H9 (cell line): Measurements from ENCODE around the gene NFATC2IP. TPM values are rescaled to one million over a fixed set of nuclear protein-coding genes. Genes with fewer than 3 reads are reported as not detected.

Source experiments
- DNase-seq: peaks from one replicate; pipeline ENCODE4 v3.0.0-alpha.2; 2017
- H2AFZ ChIP-seq: one replicate; pipeline ENCODE4 v1.6.1; 2013; ENCODE audit warnings: mild to moderate bottlenecking, low read length, control low read depth, moderate library complexity
- H2AK5ac ChIP-seq: 2 replicates; pipeline ENCODE4 v1.6.1; 2013; ENCODE audit warnings: low read length, control low read depth, mixed read lengths; ENCODE audit not compliant: insufficient read length
- H2BK120ac ChIP-seq: one replicate; pipeline ENCODE4 v1.6.1; 2013; ENCODE audit warnings: low read depth, mild to moderate bottlenecking, low read length, control low read depth, inconsistent platforms; ENCODE audit not compliant: poor library complexity, severe bottlenecking
- H2BK12ac ChIP-seq: 2 replicates; pipeline ENCODE4 v1.6.1; 2013; ENCODE audit warnings: low read length, control low read depth, mixed read lengths, low read depth; ENCODE audit not compliant: insufficient read length
- H2BK15ac ChIP-seq: 2 replicates; pipeline ENCODE4 v1.6.1; 2013; ENCODE audit warnings: low read depth, low read length, control low read depth
- H2BK20ac ChIP-seq: one replicate; pipeline ENCODE4 v1.6.1; 2013; ENCODE audit warnings: low read depth, mild to moderate bottlenecking, low read length, control low read depth, inconsistent platforms; ENCODE audit not compliant: poor library complexity, severe bottlenecking
- H2BK5ac ChIP-seq: 2 replicates; pipeline ENCODE4 v1.6.1; 2013; ENCODE audit warnings: low read length, control low read depth, mixed read lengths; ENCODE audit not compliant: insufficient read length
- H3K14ac ChIP-seq: 2 replicates; pipeline ENCODE4 v1.6.1; 2013; ENCODE audit warnings: low read length, control low read depth; ENCODE audit not compliant: insufficient read depth
- H3K18ac ChIP-seq: 2 replicates; pipeline ENCODE4 v1.6.1; 2013; ENCODE audit warnings: low read depth, mild to moderate bottlenecking, mixed read lengths, low read length, control low read depth; ENCODE audit not compliant: insufficient read length
- H3K23ac ChIP-seq: 2 replicates; pipeline ENCODE4 v1.6.1; 2013; ENCODE audit warnings: low read length, control low read depth, mixed read lengths, low read depth; ENCODE audit not compliant: insufficient read length
- H3K23me2 ChIP-seq: 2 replicates; pipeline ENCODE4 v1.6.1; 2013; ENCODE audit warnings: low read depth, mild to moderate bottlenecking, mixed read lengths, low read length, control low read depth; ENCODE audit not compliant: insufficient read length, poor library complexity, severe bottlenecking
- H3K27ac ChIP-seq: 2 replicates; pipeline ENCODE4 v1.5.1; 2013; ENCODE audit warnings: low read length, control low read depth, mixed read lengths, low read depth; ENCODE audit not compliant: insufficient read length
- H3K27me3 ChIP-seq: 2 replicates; pipeline ENCODE4 v1.6.1; 2013; ENCODE audit warnings: low read length, control low read depth, inconsistent platforms; ENCODE audit not compliant: insufficient read depth
- H3K4ac ChIP-seq: 2 replicates; pipeline ENCODE4 v1.6.1; 2013; ENCODE audit warnings: low read depth, mild to moderate bottlenecking, control low read depth, inconsistent platforms, low read length, moderate library complexity
- H3K4me1 ChIP-seq: 2 replicates; pipeline ENCODE4 v1.6.1; 2013; ENCODE audit warnings: low read length, control low read depth, inconsistent platforms; ENCODE audit not compliant: insufficient read depth
- H3K4me2 ChIP-seq: 2 replicates; pipeline ENCODE4 v1.6.1; 2013; ENCODE audit warnings: low read length, control low read depth, mixed read lengths; ENCODE audit not compliant: insufficient read length, insufficient read depth
- H3K56ac ChIP-seq: 2 replicates; pipeline ENCODE4 v1.6.1; 2013; ENCODE audit warnings: low read depth, mild to moderate bottlenecking, mixed read lengths, low read length, control low read depth; ENCODE audit not compliant: insufficient read length
- H3K79me1 ChIP-seq: 2 replicates; pipeline ENCODE4 v1.6.1; 2013; ENCODE audit warnings: low read depth, mild to moderate bottlenecking, moderate library complexity, low read length, control low read depth, inconsistent platforms; ENCODE audit not compliant: insufficient read depth, poor library complexity, severe bottlenecking
- H3K79me2 ChIP-seq: 2 replicates; pipeline ENCODE4 v1.6.1; 2013; ENCODE audit warnings: low read length, control low read depth, inconsistent platforms; ENCODE audit not compliant: insufficient read depth
- H3K9ac ChIP-seq: 2 replicates; pipeline ENCODE4 v1.6.1; 2013; ENCODE audit warnings: low read length, control low read depth, mixed read lengths; ENCODE audit not compliant: insufficient read length; ENCODE audit errors: extremely low read depth
- H3K9me3 ChIP-seq: one replicate; pipeline ENCODE4 v1.6.1; 2013; ENCODE audit warnings: low read depth, low read length, inconsistent platforms; ENCODE audit not compliant: control insufficient read depth
- H3T11ph ChIP-seq: one replicate; pipeline ENCODE4 v1.6.1; 2013; ENCODE audit warnings: mild to moderate bottlenecking, low read length, control low read depth, inconsistent platforms
- H4K20me1 ChIP-seq: one replicate; pipeline ENCODE4 v1.6.1; 2013; ENCODE audit not compliant: control insufficient read depth, insufficient read length, insufficient read depth
- H4K5ac ChIP-seq: 2 replicates; pipeline ENCODE4 v1.6.1; 2013; ENCODE audit warnings: low read depth, mild to moderate bottlenecking, mixed read lengths, low read length, control low read depth; ENCODE audit not compliant: insufficient read length
- H4K8ac ChIP-seq: replicated peaks from 2 replicates; pipeline ENCODE4 v1.6.1; 2013; ENCODE audit warnings: low read length, control low read depth, mixed read lengths, low read depth; ENCODE audit not compliant: insufficient read length
- H4K91ac ChIP-seq: 2 replicates; pipeline ENCODE4 v1.6.1; 2013; ENCODE audit warnings: low read depth, mild to moderate bottlenecking, moderate library complexity, mixed read lengths, low read length, control low read depth; ENCODE audit not compliant: insufficient read length
- H3K27ac Mint-ChIP-seq, 3 experiments: 2 replicates in 2 of 3; 3 replicates in 1 of 3; pipeline ENCODE4 v1.8.0; 2020 to 2021; ENCODE audit warnings: mixed read lengths in 3 of 3, mild to moderate bottlenecking in 1 of 3, moderate library complexity in 1 of 3
- H3K27me3 Mint-ChIP-seq: 2 replicates; pipeline ENCODE4 v1.8.0; 2021; ENCODE audit warnings: low read depth, mild to moderate bottlenecking, moderate library complexity, mixed read lengths
- H3K36me3 Mint-ChIP-seq, 3 experiments: 2 replicates in 2 of 3; 3 replicates in 1 of 3; pipeline ENCODE4 v1.8.0; 2020 to 2021; ENCODE audit warnings: low read depth in 3 of 3, mixed read lengths in 3 of 3; ENCODE audit not compliant: insufficient read depth in 1 of 3
- H3K4me1 Mint-ChIP-seq, 2 experiments: 2 replicates each; pipeline ENCODE4 v1.8.0; 2020; ENCODE audit warnings: mixed read lengths in 2 of 2
- H3K4me3 Mint-ChIP-seq, 2 experiments: 2 replicates in 1 of 2; 3 replicates in 1 of 2; pipeline ENCODE4 v1.8.0; 2020 to 2021; ENCODE audit warnings: mild to moderate bottlenecking in 2 of 2, mixed read lengths in 2 of 2, moderate library complexity in 1 of 2
- H3K9me3 Mint-ChIP-seq, 2 experiments: 2 replicates in 1 of 2; 3 replicates in 1 of 2; pipeline ENCODE4 v1.8.0; 2020; ENCODE audit warnings: mild to moderate bottlenecking in 2 of 2, mixed read lengths in 2 of 2, moderate library complexity in 1 of 2
- CTCF ChIP-seq: fragments of 200-600 bp; sonication (generic); conservative IDR thresholded peaks from 3 replicates; pipeline ENCODE4 v1.8.0; 2021; ENCODE audit warnings: antibody characterized with exemption, mild to moderate bottlenecking
- WGBS: extraction: QIAGEN DNeasy Blood & Tissue Kit; methylation state at CpG from one replicate; pipeline ENCODE4 v1.1.7; 2013; ENCODE audit warnings: missing lambda C conversion rate, low lambda C conversion rate, mixed read lengths; ENCODE audit not compliant: insufficient read length; ENCODE audit errors: extremely low coverage; 5-methylcytosine and 5-hydroxymethylcytosine counted together
- total RNA-seq: library from RNA; stranded (reverse); gene quantifications from 2 replicates; pipeline ENCODE4 v1.2.1, GENCODE V29; 2021

Gene NFATC2IP
- total RNA-seq, 1 experiment from 2014 or later: 73.8 TPM

DNA sequence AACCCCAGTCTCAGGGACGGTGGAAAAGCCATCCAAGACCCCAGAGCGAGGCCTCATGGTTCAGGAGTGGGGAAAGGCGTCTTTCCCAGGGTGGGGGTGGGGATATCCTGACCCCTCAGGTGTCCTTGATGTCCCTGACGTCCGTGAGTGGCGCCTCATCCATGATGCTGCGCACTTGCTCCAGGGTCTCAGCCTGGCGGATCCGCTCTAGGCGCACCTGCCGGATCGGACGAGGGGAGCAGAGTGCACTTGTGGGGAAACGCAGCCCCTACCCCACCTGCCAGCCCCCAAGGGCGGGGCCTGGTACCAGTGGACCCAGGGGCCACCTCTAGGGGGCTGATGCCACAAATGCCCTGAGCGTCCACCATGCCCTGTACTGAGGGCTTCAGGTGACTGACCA lies 45.9 kb upstream of the NFATC2IP start:
- no peak overlapping the region for H3K4ac ChIP-seq
- no peak overlapping the region for H4K91ac ChIP-seq
- H3K14ac ChIP-seq: no peak overlapping the region
- no peak overlapping the region for H3K4me2 ChIP-seq
- no peak overlapping the region for H3K18ac ChIP-seq
- H2AFZ ChIP-seq: no peak overlapping the region
- no peak overlapping the region for H2BK120ac ChIP-seq
- H3K9me3 ChIP-seq: no peaks in the 10 kb centered on the region
- H2BK5ac ChIP-seq: no peak overlapping the region
- Mint-ChIP-seq H3K4me1 (no peaks in the 10 kb centered on the region; a peak in 1 of 4 replicates), H3K36me3 (peaks cover 0 to 8% (median 0%) of the 10 kb centered on the region in 3 experiments; a peak in 1 of 7 replicates), H3K27ac (0 out of 7 replicates have a peak overlapping the region, but pooled peaks of 1 of the 3 experiments have one; percentile 76), H3K4me3 (no peak overlapping the region), H3K27me3 (no peaks in the 10 kb centered on the region), H3K9me3 (no peaks in the 10 kb centered on the region)
- no peaks in the 10 kb centered on the region for H3K79me1 ChIP-seq
- no CpG with 5 or more reads among the region's 16 CpGs for WGBS
- H4K8ac ChIP-seq: no peak overlapping the region
- H3K9ac ChIP-seq: no peak overlapping the region
- no peak overlapping the region for H2AK5ac ChIP-seq
- no peaks in the 10 kb centered on the region for H3K79me2 ChIP-seq
- no peaks in the 10 kb centered on the region for H3K4me1 ChIP-seq
- no peaks in the 10 kb centered on the region for H4K20me1 ChIP-seq
- H3K23me2 ChIP-seq: no peaks in the 10 kb centered on the region
- no peak overlapping the region for H3K56ac ChIP-seq
- no peak overlapping the region for H3K27ac ChIP-seq
- no peak overlapping the region for H4K5ac ChIP-seq
- no peak overlapping the region for H2BK20ac ChIP-seq
- no peaks in the 10 kb centered on the region for H3K27me3 ChIP-seq
- no peak overlapping the region for H3T11ph ChIP-seq
- no peak for DNase-seq
- no peak overlapping the region for H2BK15ac ChIP-seq
- no peak overlapping the region for H3K23ac ChIP-seq
- H2BK12ac ChIP-seq: no peak overlapping the region
- TF ChIP-seq CTCF: no peak
